ENCODE results near the gene GGT7. TPM values are rescaled to one million over a fixed set of nuclear protein-coding genes. Genes with fewer than 3 reads are reported as not detected.
"Not testable (repeated sequence)": the region's sequence is repeated elsewhere in the genome, so short reads cannot be mapped to it uniquely, and the experiment has no call there.

The GGT7 gene
- total and polyA plus RNA-seq, 5 donors from 2014 or later: 3.9 to 20.9 (median 6.7) TPM

GRCh38 chr20:34883087-34883688 lies 10.5 kb upstream of the GGT7 start:
- Histone ChIP-seq H3K4me1 (ENCODE audit: control insufficient read depth, insufficient read depth, low read length, poor library complexity, severe bottlenecking) (no peaks in the 10 kb centered on the region), H3K4me3 (ENCODE audit: low read depth, low read length) (no peak overlapping the region), H3K9me3 (ENCODE audit: control insufficient read depth in 2 of 2, low read length in 2 of 2) (no peaks in the 10 kb centered on the region), H3K27me3 (ENCODE audit: control insufficient read depth, insufficient read depth, low read length) (no peaks in the 10 kb centered on the region), H3K27ac (ENCODE audit: insufficient read depth, low read length, poor library complexity, severe bottlenecking) (no peak overlapping the region), H3K36me3 (ENCODE audit: control insufficient read depth, insufficient read depth, low read length) (peaks cover 4% of the 10 kb centered on the region)
- H3K4me1 Mint-ChIP-seq: peaks cover 8 to 23% (median 14%) of the 10 kb centered on the region in 4 donors
- H3K36me3 Mint-ChIP-seq: peaks cover 11% of the 10 kb centered on the region
- H3K27ac Mint-ChIP-seq: no peak overlapping the region
- DNase-seq: peak in 1 of 3 donors; percentile 50
- H3K4me3 Mint-ChIP-seq: no peak overlapping the region
- H3K27me3 Mint-ChIP-seq: no peaks in the 10 kb centered on the region
- no peaks in the 10 kb centered on the region for H3K9me3 Mint-ChIP-seq
- ATAC-seq (ENCODE audit: low read depth in 2 of 2): no peak

- no peak overlapping the region for H3K4me3 ChIP-seq (ENCODE audit: low read depth, low read length)
- Mint-ChIP-seq H3K9me3 (no peaks in the 10 kb centered on the region), H3K36me3 (peaks cover 9% of the 10 kb centered on the region), H3K27ac (peak overlapping the region in 2 of 3 donors; percentile 18 to 50), H3K4me3 (peak overlapping the region in 2 of 4 donors; percentile 71 to 73), H3K4me1 (peaks cover 9 to 31% (median 21%) of the 10 kb centered on the region in 4 donors), H3K27me3 (no peaks in the 10 kb centered on the region)
- no peak for DNase-seq
- peaks cover 6% of the 10 kb centered on the region for H3K4me1 ChIP-seq (ENCODE audit: control insufficient read depth, insufficient read depth, low read length, poor library complexity, severe bottlenecking)
- peaks cover 4% of the 10 kb centered on the region for H3K36me3 ChIP-seq (ENCODE audit: control insufficient read depth, insufficient read depth, low read length)
- H3K27ac ChIP-seq (ENCODE audit: insufficient read depth, low read length, poor library complexity, severe bottlenecking): no peak overlapping the region
- H3K27me3 ChIP-seq (ENCODE audit: control insufficient read depth, insufficient read depth, low read length): no peaks in the 10 kb centered on the region
- no peak for ATAC-seq (ENCODE audit: low read depth in 2 of 2)
- H3K9me3 ChIP-seq (ENCODE audit: control insufficient read depth in 2 of 2, low read length in 2 of 2): no peaks in the 10 kb centered on the region
These were observed 9.0 kb upstream of the GGT7 start for GRCh38 chr20:34881689-34882088.

GRCh38 chr20:34880971-34881370 lies 8.3 kb upstream of the GGT7 start:
- H3K27ac Mint-ChIP-seq: not testable (repeated sequence)

GRCh38 chr20:34880215-34880850 lies 7.7 kb upstream of the GGT7 start:
- ATAC-seq (ENCODE audit: low read depth in 2 of 2) (no peak), DNase-seq (no peak)
- H3K36me3 Mint-ChIP-seq: peaks cover 9% of the 10 kb centered on the region
- H3K27ac Mint-ChIP-seq: peak overlapping the region in 2 of 3 donors; percentile 49 to 62
- Histone ChIP-seq H3K4me1 (ENCODE audit: control insufficient read depth, insufficient read depth, low read length, poor library complexity, severe bottlenecking) (peaks cover 13% of the 10 kb centered on the region), H3K27me3 (ENCODE audit: control insufficient read depth, insufficient read depth, low read length) (no peaks in the 10 kb centered on the region), H3K4me3 (ENCODE audit: low read depth, low read length) (no peak overlapping the region), H3K36me3 (ENCODE audit: control insufficient read depth, insufficient read depth, low read length) (peaks cover 4% of the 10 kb centered on the region), H3K9me3 (ENCODE audit: control insufficient read depth in 2 of 2, low read length in 2 of 2) (no peaks in the 10 kb centered on the region), H3K27ac (ENCODE audit: insufficient read depth, low read length, poor library complexity, severe bottlenecking) (no peak overlapping the region)
- no peaks in the 10 kb centered on the region for H3K9me3 Mint-ChIP-seq
- peak overlapping the region in 1 of 4 donors; percentile 60 for H3K4me3 Mint-ChIP-seq
- H3K27me3 Mint-ChIP-seq: no peaks in the 10 kb centered on the region
- H3K4me1 Mint-ChIP-seq: peaks cover 9 to 37% (median 29%) of the 10 kb centered on the region in 4 donors

More at GRCh38 chr20:34880971-34881370, 8.3 kb upstream of the GGT7 start:
- H3K27ac ChIP-seq (ENCODE audit: insufficient read depth, low read length, poor library complexity, severe bottlenecking); H3K27me3 ChIP-seq (ENCODE audit: control insufficient read depth, insufficient read depth, low read length); H3K9me3 Mint-ChIP-seq; H3K9me3 ChIP-seq (ENCODE audit: control insufficient read depth in 2 of 2, low read length in 2 of 2); ATAC-seq (ENCODE audit: low read depth in 2 of 2); H3K36me3 Mint-ChIP-seq; H3K4me3 ChIP-seq (ENCODE audit: low read depth, low read length); H3K36me3 ChIP-seq (ENCODE audit: control insufficient read depth, insufficient read depth, low read length); H3K4me1 ChIP-seq (ENCODE audit: control insufficient read depth, insufficient read depth, low read length, poor library complexity, severe bottlenecking); DNase-seq; H3K27me3 Mint-ChIP-seq: not testable (repeated sequence)
- Mint-ChIP-seq H3K4me1 (peaks cover 9 to 31% (median 24%) of the 10 kb centered on the region in 4 donors), H3K4me3 (peak overlapping the region in 1 of 4 donors; percentile 71)

- ATAC-seq (ENCODE audit: low read depth in 2 of 2) (peak; percentile 77 to 85), DNase-seq (peak in 2 of 3 donors; percentile 87 to 91)
- Mint-ChIP-seq H3K4me1 (peaks cover 18 to 65% (median 47%) of the 10 kb centered on the region in 4 donors), H3K9me3 (no peaks in the 10 kb centered on the region), H3K4me3 (peak within 1 kb of the TSS; percentile 87 to 94 (median 90)), H3K27ac (peak within 1 kb of the TSS; percentile 88 to 91 (median 91)), H3K36me3 (no peaks in the 10 kb centered on the region), H3K27me3 (no peaks in the 10 kb centered on the region)
- no peaks in the 10 kb centered on the region for H3K9me3 ChIP-seq (ENCODE audit: control insufficient read depth in 2 of 2, low read length in 2 of 2)
- peaks cover 37% of the 10 kb centered on the region for H3K4me1 ChIP-seq (ENCODE audit: control insufficient read depth, insufficient read depth, low read length, poor library complexity, severe bottlenecking)
- no peaks in the 10 kb centered on the region for H3K36me3 ChIP-seq (ENCODE audit: control insufficient read depth, insufficient read depth, low read length)
- no peaks in the 10 kb centered on the region for H3K27me3 ChIP-seq (ENCODE audit: control insufficient read depth, insufficient read depth, low read length)
- H3K4me3 ChIP-seq (ENCODE audit: low read depth, low read length): peak within 1 kb of the TSS; percentile 77
- peak within 1 kb of the TSS; percentile 56 for H3K27ac ChIP-seq (ENCODE audit: insufficient read depth, low read length, poor library complexity, severe bottlenecking)
These were observed 4.0 kb upstream of the GGT7 start, which contains the start of gene ACSS2 for GRCh38 chr20:34876406-34877282. Gene ACSS2 (plus strand): TSS chr20:34876612. CDS start chr20:34876646, 34 bp downstream.

- Histone ChIP-seq H3K4me1 (ENCODE audit: control insufficient read depth, insufficient read depth, low read length, poor library complexity, severe bottlenecking) (peaks cover 43% of the 10 kb centered on the region), H3K4me3 (ENCODE audit: low read depth, low read length) (peak overlapping the region; percentile 77), H3K27ac (ENCODE audit: insufficient read depth, low read length, poor library complexity, severe bottlenecking) (peak overlapping the region; percentile 56), H3K36me3 (ENCODE audit: control insufficient read depth, insufficient read depth, low read length) (no peaks in the 10 kb centered on the region), H3K9me3 (ENCODE audit: control insufficient read depth in 2 of 2, low read length in 2 of 2) (no peaks in the 10 kb centered on the region), H3K27me3 (ENCODE audit: control insufficient read depth, insufficient read depth, low read length) (no peaks in the 10 kb centered on the region)
- Mint-ChIP-seq H3K4me1 (peaks cover 18 to 73% (median 54%) of the 10 kb centered on the region in 4 donors), H3K4me3 (peak overlapping the region; percentile 87 to 93 (median 88)), H3K27ac (peak overlapping the region; percentile 83 to 91 (median 88)), H3K27me3 (no peaks in the 10 kb centered on the region), H3K9me3 (no peaks in the 10 kb centered on the region), H3K36me3 (no peaks in the 10 kb centered on the region)
- DNase-seq (peak in 2 of 3 donors; percentile 6 to 98), ATAC-seq (ENCODE audit: low read depth in 2 of 2) (no peak)
These were observed 3.2 kb upstream of the GGT7 start for GRCh38 chr20:34875642-34876405.

- Histone ChIP-seq H3K27me3 (ENCODE audit: control insufficient read depth, insufficient read depth, low read length) (no peaks in the 10 kb centered on the region), H3K27ac (ENCODE audit: insufficient read depth, low read length, poor library complexity, severe bottlenecking) (no peak overlapping the region), H3K9me3 (ENCODE audit: control insufficient read depth in 2 of 2, low read length in 2 of 2) (no peaks in the 10 kb centered on the region), H3K4me3 (ENCODE audit: low read depth, low read length) (no peak overlapping the region), H3K36me3 (ENCODE audit: control insufficient read depth, insufficient read depth, low read length) (no peaks in the 10 kb centered on the region), H3K4me1 (ENCODE audit: control insufficient read depth, insufficient read depth, low read length, poor library complexity, severe bottlenecking) (peaks cover 43% of the 10 kb centered on the region)
- no peaks in the 10 kb centered on the region for H3K9me3 Mint-ChIP-seq
- DNase-seq (peak in 2 of 3 donors; percentile 27 to 73), ATAC-seq (ENCODE audit: low read depth in 2 of 2) (no peak)
- H3K27me3 Mint-ChIP-seq: no peaks in the 10 kb centered on the region
- H3K4me3 Mint-ChIP-seq: peak overlapping the region; percentile 64 to 93 (median 88)
- peaks cover 13 to 84% (median 57%) of the 10 kb centered on the region in 4 donors for H3K4me1 Mint-ChIP-seq
- no peaks in the 10 kb centered on the region for H3K36me3 Mint-ChIP-seq
- peak overlapping the region; percentile 67 to 92 (median 77) for H3K27ac Mint-ChIP-seq
These were observed 1.5 kb upstream of the GGT7 start for GRCh38 chr20:34874094-34874654.
